HEK293 (cell line): ENCODE measurements around the gene ABCF1.

Experiments used
- GLI4 ChIP-seq: fragments of 450-650 bp; formaldehyde crosslinking; IDR thresholded peaks from 2 replicates; pipeline ENCODE4 v1.5.1; 2016; ENCODE audit warnings: missing biosample characterization, missing genetic modification characterization
- GLIS1 ChIP-seq: fragments of 450-650 bp; formaldehyde crosslinking; IDR thresholded peaks from 2 replicates; pipeline ENCODE4 v1.5.1; 2016; ENCODE audit warnings: missing biosample characterization, missing genetic modification characterization
- INSM2 ChIP-seq: fragments of 450-650 bp; formaldehyde crosslinking; IDR thresholded peaks from 2 replicates; pipeline ENCODE4 v1.5.1; 2016; ENCODE audit warnings: missing biosample characterization, missing genetic modification characterization
- KLF1 ChIP-seq: fragments of 450-650 bp; formaldehyde crosslinking; IDR thresholded peaks from 2 replicates; pipeline ENCODE4 v1.5.1; 2016; ENCODE audit warnings: missing biosample characterization, missing genetic modification characterization
- KLF10 ChIP-seq: fragments of 450-650 bp; IDR thresholded peaks from 2 replicates; pipeline ENCODE4 v1.5.1; 2018; ENCODE audit warnings: missing biosample characterization, mild to moderate bottlenecking, missing genetic modification characterization
- KLF7 ChIP-seq: fragments of 450-650 bp; formaldehyde crosslinking; IDR thresholded peaks from 2 replicates; pipeline ENCODE4 v1.5.1; 2016; ENCODE audit warnings: missing biosample characterization, missing genetic modification characterization, borderline replicate concordance
- OVOL3 ChIP-seq: fragments of 450-650 bp; formaldehyde crosslinking; IDR thresholded peaks from 2 replicates; pipeline ENCODE4 v1.5.1; 2016; ENCODE audit warnings: missing biosample characterization, missing genetic modification characterization
- PRDM1 ChIP-seq: fragments of 450-650 bp; formaldehyde crosslinking; IDR thresholded peaks from 2 replicates; pipeline ENCODE4; 2016; ENCODE audit warnings: missing biosample characterization, missing genetic modification characterization
- PRDM10 ChIP-seq: fragments of 450-650 bp; formaldehyde crosslinking; IDR thresholded peaks from 2 replicates; pipeline ENCODE4 v1.5.1; 2016; ENCODE audit warnings: missing biosample characterization, missing genetic modification characterization
- RBAK ChIP-seq: fragments of 450-650 bp; formaldehyde crosslinking; IDR thresholded peaks from 2 replicates; pipeline ENCODE4 v1.5.1; 2016; ENCODE audit warnings: missing biosample characterization, missing genetic modification characterization
- SCRT1 ChIP-seq: fragments of 450-650 bp; formaldehyde crosslinking; IDR thresholded peaks from 2 replicates; pipeline ENCODE4 v1.5.1; 2016; ENCODE audit warnings: missing biosample characterization, missing genetic modification characterization, borderline replicate concordance
- SP2 ChIP-seq: fragments of 450-650 bp; formaldehyde crosslinking; IDR thresholded peaks from 2 replicates; pipeline ENCODE4 v1.5.1; 2016; ENCODE audit warnings: missing biosample characterization, missing genetic modification characterization
- TCF7L2 ChIP-seq: IDR thresholded peaks from 2 replicates; pipeline ENCODE4 v1.6.1; 2011; ENCODE audit warnings: low read depth, mild to moderate bottlenecking, inconsistent platforms, low read length, moderate library complexity, borderline replicate concordance
- TRIM28 ChIP-seq: IDR thresholded peaks from 2 replicates; pipeline ENCODE4 v1.6.1; 2011; ENCODE audit warnings: low read length, control low read depth, borderline replicate concordance
- ZBTB20 ChIP-seq: fragments of 450-650 bp; formaldehyde crosslinking; IDR thresholded peaks from 2 replicates; pipeline ENCODE4 v1.5.1; 2016; ENCODE audit warnings: missing biosample characterization, missing genetic modification characterization
- ZEB2 ChIP-seq: fragments of 450-650 bp; formaldehyde crosslinking; IDR thresholded peaks from 2 replicates; pipeline ENCODE4 v1.5.1; 2016; ENCODE audit warnings: missing biosample characterization, missing genetic modification characterization
- ZNF133 ChIP-seq: fragments of 450-650 bp; formaldehyde crosslinking; IDR thresholded peaks from 2 replicates; pipeline ENCODE4 v1.5.1; 2016; ENCODE audit warnings: missing biosample characterization, missing genetic modification characterization
- ZNF16 ChIP-seq: fragments of 450-650 bp; formaldehyde crosslinking; IDR thresholded peaks from 2 replicates; pipeline ENCODE4 v1.5.1; 2016; ENCODE audit warnings: low read depth, missing biosample characterization, missing genetic modification characterization
- ZNF266 ChIP-seq: fragments of 450-650 bp; formaldehyde crosslinking; IDR thresholded peaks from 2 replicates; pipeline ENCODE4 v1.5.1; 2016; ENCODE audit warnings: missing biosample characterization, missing genetic modification characterization, low read depth
- ZNF292 ChIP-seq: fragments of 450-650 bp; formaldehyde crosslinking; IDR thresholded peaks from 2 replicates; pipeline ENCODE4 v1.5.1; 2016; ENCODE audit warnings: low read depth, missing biosample characterization, missing genetic modification characterization, borderline replicate concordance
- ZNF335 ChIP-seq: fragments of 450-650 bp; formaldehyde crosslinking; conservative IDR thresholded peaks from 2 replicates; pipeline ENCODE4 v1.5.1; 2016; ENCODE audit warnings: missing biosample characterization, missing genetic modification characterization
- ZNF473 ChIP-seq: fragments of 450-650 bp; formaldehyde crosslinking; IDR thresholded peaks from 2 replicates; pipeline ENCODE4 v1.5.1; 2017; ENCODE audit warnings: missing biosample characterization, missing genetic modification characterization
- ZNF510 ChIP-seq: fragments of 450-650 bp; formaldehyde crosslinking; IDR thresholded peaks from 2 replicates; pipeline ENCODE4 v1.5.1; 2018; ENCODE audit warnings: mild to moderate bottlenecking, missing genetic modification characterization, missing biosample characterization; ENCODE audit not compliant: insufficient replicate concordance
- ZNF621 ChIP-seq: fragments of 450-650 bp; formaldehyde crosslinking; IDR thresholded peaks from 2 replicates; pipeline ENCODE4 v1.5.1; 2017; ENCODE audit warnings: missing biosample characterization, missing genetic modification characterization
- ZNF629 ChIP-seq: fragments of 450-650 bp; formaldehyde crosslinking; IDR thresholded peaks from 2 replicates; pipeline ENCODE4 v1.5.1; 2017; ENCODE audit warnings: missing biosample characterization, missing genetic modification characterization
- ZNF692 ChIP-seq: fragments of 450-650 bp; formaldehyde crosslinking; IDR thresholded peaks from 2 replicates; pipeline ENCODE4 v1.5.1; 2016; ENCODE audit warnings: missing biosample characterization, missing genetic modification characterization
- ZNF701 ChIP-seq: fragments of 450-650 bp; formaldehyde crosslinking; IDR thresholded peaks from 2 replicates; pipeline ENCODE4 v1.5.1; 2016; ENCODE audit warnings: missing biosample characterization, missing genetic modification characterization
- ZNF747 ChIP-seq: fragments of 450-650 bp; formaldehyde crosslinking; IDR thresholded peaks from 2 replicates; pipeline ENCODE4 v1.5.1; 2016; ENCODE audit warnings: missing biosample characterization, missing genetic modification characterization
- TF ChIP-seq, protein P1 (sequence below): fragments of 450-650 bp; formaldehyde crosslinking; IDR thresholded peaks from 2 replicates; pipeline ENCODE4 v1.5.0; 2017; ENCODE audit warnings: missing biosample characterization, missing genetic modification characterization, borderline replicate concordance
- TF ChIP-seq, protein P2 (sequence below): fragments of 450-650 bp; formaldehyde crosslinking; IDR thresholded peaks from 2 replicates; pipeline ENCODE4 v1.5.1; 2016; ENCODE audit warnings: missing biosample characterization, missing genetic modification characterization

The ABCF1 gene

GRCh38 chr6:30614843-30615218 lies 43.6 kb downstream of the ABCF1 start (continued):
- TF ChIP-seq SCRT1 (tag by site-specific recombination) (no peak), OVOL3 (tag by site-specific recombination) (no peak), ZEB2 (tag by site-specific recombination) (no peak), RBAK (tag by site-specific recombination) (no peak), ZNF266 (tag by site-specific recombination) (no peak), GLI4 (no peak), KLF10 (no peak), INSM2 (tag by site-specific recombination) (no peak), KLF1 (no peak; the same call in 1 of the 2 replicates), ZBTB20 (tag by site-specific recombination) (0 out of 2 replicates have a peak, but pooled peaks have one; percentile 15), ZNF335 (tag by site-specific recombination) (no peak), PRDM10 (tag by site-specific recombination) (peak; percentile 95), ZNF133 (tag by site-specific recombination) (no peak), ZNF292 (tag by site-specific recombination) (no peak), ZNF510 (tag by site-specific recombination) (no peak), ZNF16 (tag by site-specific recombination) (no peak), ZNF692 (tag by site-specific recombination) (no peak), PRDM1 (tag by site-specific recombination) (no peak), ZNF473 (tag by site-specific recombination) (no peak), ZNF621 (no peak), ZNF629 (no peak), TRIM28 (0 out of 2 replicates have a peak, but pooled peaks have one; percentile 36), TCF7L2 (no peak), GLIS1 (tag by site-specific recombination) (no peak), ZNF701 (tag by site-specific recombination) (no peak), KLF7 (tag by site-specific recombination) (0 out of 2 replicates have a peak, but pooled peaks have one; percentile 12), ZNF747 (tag by site-specific recombination) (no peak), SP2 (tag by site-specific recombination) (peak; percentile 69)
- TF ChIP-seq, protein P1, sequence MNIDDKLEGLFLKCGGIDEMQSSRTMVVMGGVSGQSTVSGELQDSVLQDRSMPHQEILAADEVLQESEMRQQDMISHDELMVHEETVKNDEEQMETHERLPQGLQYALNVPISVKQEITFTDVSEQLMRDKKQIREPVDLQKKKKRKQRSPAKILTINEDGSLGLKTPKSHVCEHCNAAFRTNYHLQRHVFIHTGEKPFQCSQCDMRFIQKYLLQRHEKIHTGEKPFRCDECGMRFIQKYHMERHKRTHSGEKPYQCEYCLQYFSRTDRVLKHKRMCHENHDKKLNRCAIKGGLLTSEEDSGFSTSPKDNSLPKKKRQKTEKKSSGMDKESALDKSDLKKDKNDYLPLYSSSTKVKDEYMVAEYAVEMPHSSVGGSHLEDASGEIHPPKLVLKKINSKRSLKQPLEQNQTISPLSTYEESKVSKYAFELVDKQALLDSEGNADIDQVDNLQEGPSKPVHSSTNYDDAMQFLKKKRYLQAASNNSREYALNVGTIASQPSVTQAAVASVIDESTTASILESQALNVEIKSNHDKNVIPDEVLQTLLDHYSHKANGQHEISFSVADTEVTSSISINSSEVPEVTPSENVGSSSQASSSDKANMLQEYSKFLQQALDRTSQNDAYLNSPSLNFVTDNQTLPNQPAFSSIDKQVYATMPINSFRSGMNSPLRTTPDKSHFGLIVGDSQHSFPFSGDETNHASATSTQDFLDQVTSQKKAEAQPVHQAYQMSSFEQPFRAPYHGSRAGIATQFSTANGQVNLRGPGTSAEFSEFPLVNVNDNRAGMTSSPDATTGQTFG (tag by site-specific recombination), result no peak
- TF ChIP-seq, protein P2, sequence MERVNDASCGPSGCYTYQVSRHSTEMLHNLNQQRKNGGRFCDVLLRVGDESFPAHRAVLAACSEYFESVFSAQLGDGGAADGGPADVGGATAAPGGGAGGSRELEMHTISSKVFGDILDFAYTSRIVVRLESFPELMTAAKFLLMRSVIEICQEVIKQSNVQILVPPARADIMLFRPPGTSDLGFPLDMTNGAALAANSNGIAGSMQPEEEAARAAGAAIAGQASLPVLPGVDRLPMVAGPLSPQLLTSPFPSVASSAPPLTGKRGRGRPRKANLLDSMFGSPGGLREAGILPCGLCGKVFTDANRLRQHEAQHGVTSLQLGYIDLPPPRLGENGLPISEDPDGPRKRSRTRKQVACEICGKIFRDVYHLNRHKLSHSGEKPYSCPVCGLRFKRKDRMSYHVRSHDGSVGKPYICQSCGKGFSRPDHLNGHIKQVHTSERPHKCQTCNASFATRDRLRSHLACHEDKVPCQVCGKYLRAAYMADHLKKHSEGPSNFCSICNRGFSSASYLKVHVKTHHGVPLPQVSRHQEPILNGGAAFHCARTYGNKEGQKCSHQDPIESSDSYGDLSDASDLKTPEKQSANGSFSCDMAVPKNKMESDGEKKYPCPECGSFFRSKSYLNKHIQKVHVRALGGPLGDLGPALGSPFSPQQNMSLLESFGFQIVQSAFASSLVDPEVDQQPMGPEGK, result no peak
